GM19372 (cell line): Measurements from ENCODE around the gene KIF5A.

ENCODE experiments used
- ATAC-seq: cut with Tn5 transposase; IDR thresholded peaks from one replicate; pipeline ENCODE4 v1.9.1; 2021; ENCODE audit warnings: mild to moderate bottlenecking, low read depth, moderate library complexity; ENCODE audit not compliant: unreplicated experiment

KIF5A gene

GRCh38 chr12:57626921-57627445, 77.1 kb downstream of the KIF5A start:
- ATAC-seq = no peak

DNA sequence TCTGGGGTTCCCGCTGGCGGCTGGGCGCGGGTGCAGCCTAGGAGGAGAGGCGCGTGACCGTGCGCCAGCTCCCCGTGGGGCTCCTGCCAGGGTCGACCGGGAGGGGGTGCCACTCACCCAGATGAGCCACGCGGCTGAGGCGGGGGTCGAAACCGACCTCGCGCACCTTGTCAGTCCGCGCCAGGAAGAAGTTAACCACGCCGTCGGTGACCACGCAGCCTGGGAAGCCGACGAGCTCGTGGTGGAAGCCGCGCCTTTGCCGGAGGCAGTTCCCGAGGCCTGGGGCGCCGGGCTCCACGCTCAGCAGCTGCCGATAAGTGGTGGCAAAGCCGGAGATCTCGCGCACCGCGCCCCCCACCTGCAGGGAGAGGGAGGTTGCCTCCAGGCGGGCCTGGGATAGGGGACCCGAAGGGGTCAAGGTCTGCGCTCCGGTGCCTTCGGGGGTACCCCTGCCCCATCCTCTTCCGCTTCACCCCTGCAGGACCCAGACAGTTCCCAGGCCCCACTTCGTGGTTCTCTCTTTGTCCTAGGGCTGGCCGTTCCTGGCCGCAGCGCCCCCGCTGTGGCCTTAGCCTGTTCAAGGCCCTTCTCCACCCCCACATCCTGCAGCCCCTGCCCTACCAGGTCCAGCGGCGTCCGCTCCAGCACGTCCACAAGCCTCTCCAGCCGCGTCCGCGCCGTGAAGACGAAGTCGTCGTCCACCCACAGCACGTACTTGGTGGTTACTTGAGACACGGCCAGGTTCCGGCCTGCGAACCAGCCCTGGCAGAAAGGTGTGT, 77.8 kb downstream of the KIF5A start:
- ATAC-seq = no peak

DNA sequence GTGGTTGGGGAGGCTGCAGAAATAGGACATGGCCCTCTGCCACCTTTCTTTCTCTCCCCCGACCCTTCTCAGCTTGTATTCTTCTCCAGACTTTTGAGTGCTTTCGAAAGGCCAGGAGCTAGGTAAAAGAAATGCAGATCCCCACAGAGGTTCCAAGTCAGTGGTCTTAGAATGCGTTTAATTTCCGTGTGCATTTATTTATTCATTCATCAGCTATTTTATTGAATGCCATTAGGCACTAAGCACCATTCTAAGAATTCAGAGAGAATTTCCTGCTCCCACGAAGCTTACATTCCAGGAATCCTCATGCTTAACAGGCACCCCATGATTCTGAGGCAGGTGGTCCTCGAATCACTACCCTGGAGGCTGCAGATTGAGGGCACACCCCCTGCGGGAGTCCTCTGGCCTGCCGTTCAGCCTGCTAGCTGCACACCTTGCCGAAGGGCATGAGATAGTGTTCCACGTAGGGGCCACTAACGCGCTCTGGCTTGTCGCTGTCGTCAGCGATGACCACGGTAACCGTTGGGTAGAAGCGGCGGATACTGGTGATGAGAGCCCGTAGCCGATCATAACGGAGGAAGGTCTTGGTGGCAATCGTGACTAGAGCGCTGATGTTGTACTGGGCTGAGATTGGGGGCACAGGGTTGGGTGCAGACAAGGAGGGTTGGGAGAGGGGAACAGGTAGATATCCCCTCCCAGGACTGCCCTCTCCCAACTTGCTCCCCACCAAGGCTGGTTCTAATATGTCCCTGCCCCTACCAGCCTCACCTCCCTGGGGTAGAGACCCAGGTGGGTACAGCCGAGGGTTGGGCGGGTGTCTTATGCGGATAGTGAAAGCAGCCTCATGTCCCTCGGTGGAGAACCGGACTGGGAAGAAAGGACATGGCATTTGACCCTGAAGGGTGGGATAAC, 78.7 kb downstream of the KIF5A start:
- ATAC-seq = no peak

DNA sequence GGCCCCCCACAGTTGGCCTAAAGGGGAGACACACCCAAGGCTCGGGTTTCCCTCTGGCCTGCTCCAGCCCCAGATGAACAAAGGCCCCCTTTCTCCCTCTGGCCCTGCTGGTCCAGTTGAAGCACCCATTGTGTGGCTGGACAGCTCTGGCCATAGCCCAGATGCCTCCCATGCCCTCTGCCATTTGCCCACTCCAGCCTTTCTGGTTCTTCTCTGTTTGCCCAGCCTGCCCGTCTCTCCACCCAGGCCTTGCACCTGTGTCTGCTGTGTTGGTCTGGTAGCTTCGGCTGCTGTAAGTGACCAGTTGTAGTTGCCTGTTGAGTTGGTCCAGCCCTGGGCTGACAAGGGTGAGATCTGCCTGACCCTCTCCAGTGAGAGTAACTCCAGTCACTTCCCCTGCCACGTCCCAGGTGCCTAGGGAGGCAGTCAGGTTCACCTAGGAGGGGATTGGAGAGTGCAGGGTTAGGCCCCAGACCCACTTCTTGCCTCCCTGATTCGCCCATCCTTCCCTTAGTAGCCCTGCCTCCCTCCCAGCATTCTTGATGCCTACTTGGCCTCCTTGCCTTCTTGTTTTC, 80.1 kb downstream of the KIF5A start:
- ATAC-seq = no peak

DNA sequence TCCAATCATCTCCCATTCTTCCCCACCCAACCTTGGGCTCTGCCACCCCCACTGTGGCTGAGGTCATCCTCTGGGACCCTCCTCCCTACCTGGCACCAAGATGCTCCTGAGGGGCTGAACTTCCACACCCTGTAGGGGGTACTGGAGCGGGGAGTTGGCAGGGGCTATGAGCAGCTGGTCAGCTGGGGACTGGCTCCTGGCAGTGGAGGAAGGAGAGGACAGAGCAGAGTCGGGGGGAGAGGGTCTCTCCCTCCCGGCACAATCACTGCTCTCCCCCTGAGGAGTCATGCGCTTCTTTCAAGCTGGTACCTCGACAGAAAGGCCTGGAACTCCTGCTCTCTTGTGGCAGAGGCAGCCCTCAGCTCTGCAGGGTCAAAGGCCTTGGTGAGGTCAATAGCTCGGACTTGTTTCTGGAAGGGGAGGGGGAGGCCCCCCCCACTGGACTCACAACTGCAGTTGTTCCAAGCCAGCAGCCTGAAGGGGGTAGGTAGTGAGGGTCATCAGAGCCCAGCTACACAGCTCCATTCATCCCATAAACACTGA, 81.1 kb downstream of the KIF5A start:
- ATAC-seq = no peak

DNA sequence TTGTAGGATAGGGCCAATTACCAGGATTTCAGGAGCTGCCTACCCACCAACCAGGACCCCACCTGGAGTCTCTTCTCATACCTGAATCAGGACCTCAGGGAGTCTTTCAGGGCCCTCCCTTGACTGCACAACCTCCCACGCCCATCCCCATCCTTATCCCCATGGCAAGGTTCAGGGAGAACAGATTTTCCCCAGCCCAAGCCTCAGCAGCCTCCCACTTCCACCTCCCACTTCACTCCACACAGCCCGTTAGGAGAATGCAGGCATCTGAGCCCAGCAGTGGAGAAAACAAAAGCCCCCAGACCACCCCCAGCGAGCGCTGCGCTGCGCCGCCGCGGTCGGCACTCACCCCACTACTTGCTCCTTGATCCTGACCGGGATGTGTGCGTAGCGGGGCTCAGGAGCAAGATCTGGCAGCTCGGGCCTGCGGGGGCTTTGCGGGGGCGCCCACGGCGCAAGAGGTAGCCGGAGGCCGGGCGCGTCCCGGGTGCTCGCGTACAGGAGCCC, 81.8 kb downstream of the KIF5A start:
- ATAC-seq = no peak

GRCh38 chr12:57632073-57632957, 82.5 kb downstream of the KIF5A start:
- ATAC-seq = peak; percentile 12

- peak; percentile 85 for ATAC-seq
These were observed 83.4 kb downstream of the KIF5A start, which contains the start of gene B4GALNT1 for GRCh38 chr12:57632958-57633840. Gene B4GALNT1, minus strand, starts transcription at chr12:57633201. Its CDS starts 1,069 bp downstream, at chr12:57632132.
